VCaP (cell line): ENCODE data around the gene CRB2.

ENCODE experiments used
- H3K27ac ChIP-seq: fragments of 450-650 bp; 2 replicates; pipeline ENCODE4 v1.5.1; 2017
- CTCF ChIP-seq: fragments of 450-650 bp; conservative IDR thresholded peaks from 2 replicates; pipeline ENCODE4 v1.5.1; 2017; ENCODE audit warnings: mild to moderate bottlenecking, moderate library complexity

The CRB2 gene

DNA sequence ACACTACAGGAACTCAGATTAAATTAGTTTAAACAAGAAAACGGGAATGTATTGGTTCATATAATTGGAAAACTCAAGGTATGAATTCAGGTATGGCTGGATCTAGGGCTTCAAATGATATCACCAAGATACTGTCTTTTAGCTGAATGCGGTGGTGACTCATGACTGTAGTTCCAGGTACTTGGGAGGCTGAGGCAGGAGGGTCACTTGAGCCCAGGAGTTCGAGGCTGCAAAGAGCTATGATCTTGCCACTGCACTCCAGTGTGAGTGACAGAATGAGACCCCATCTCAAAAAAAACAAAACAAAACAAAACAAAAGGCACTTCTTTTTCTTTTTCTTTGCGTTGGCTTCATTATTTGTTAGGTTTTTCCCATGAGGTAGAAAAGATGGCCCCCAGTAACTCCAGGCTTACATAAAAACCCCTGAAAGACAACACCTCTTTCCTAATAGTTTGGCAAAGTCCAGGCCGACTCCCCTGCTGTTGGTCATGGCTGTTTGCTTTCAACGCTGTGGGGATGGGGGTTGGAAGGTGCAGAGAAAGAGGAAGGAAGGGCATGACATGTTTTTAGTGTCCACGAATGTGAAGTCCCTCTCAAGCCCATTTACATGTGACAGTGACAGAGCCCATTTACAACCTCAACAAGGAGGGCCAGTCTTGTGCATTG is 39.8 kb upstream of the CRB2 start:
- TF ChIP-seq CTCF: no peak
- no peak overlapping the region for H3K27ac ChIP-seq

- TF ChIP-seq CTCF: no peak
- peak overlapping the region; percentile 81 for H3K27ac ChIP-seq
Measured at GRCh38 chr9:123318202-123318601, 37.8 kb upstream of the CRB2 start.

GRCh38 chr9:123318961-123319421 is 37.0 kb upstream of the CRB2 start:
- TF ChIP-seq CTCF: no peak
- H3K27ac ChIP-seq: peak overlapping the region; percentile 81

DNA sequence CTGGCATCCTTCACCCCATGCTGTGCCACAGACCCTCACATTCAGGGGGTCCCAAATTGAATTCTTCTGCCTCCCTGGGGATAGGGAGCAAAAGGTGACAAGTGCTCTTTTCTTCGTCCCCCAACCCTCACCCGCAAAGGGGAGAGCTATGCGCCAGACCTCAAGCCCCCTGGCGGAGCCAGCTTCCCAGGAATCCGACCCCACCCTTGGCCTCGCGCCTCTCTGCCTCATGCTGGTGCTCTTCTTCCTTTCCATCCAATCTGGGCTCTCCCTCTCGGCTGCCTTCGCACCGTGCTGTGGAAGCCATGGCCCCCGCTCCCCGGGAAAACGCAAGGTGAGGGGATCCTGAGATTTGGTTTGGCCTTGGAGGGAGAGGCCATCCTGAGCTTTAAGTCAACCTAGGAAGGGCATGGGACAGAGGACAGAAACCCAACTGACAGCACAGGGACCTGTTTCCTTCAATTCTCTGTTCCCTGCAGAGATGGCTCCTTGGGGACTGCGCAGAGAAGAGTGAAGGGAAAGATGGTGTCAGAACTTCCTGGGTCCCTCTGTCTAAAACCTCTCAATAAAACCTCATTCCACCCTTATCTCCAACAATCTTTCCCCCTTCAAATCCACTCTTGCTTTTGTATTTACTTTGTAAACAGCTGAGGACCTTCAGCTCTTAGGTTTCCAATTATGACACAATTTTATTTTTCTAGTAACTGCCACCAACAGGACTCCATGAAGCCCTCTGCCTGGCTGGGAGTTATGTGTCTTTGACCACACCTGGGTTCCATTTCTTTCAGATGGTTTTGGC is 36.3 kb upstream of the CRB2 start:
- TF ChIP-seq CTCF: no peak
- peak overlapping the region; percentile 81 for H3K27ac ChIP-seq

- no peak for TF ChIP-seq CTCF
- H3K27ac ChIP-seq: peak overlapping the region; percentile 81
Measured at GRCh38 chr9:123320814-123321213, 35.2 kb upstream of the CRB2 start.

DNA sequence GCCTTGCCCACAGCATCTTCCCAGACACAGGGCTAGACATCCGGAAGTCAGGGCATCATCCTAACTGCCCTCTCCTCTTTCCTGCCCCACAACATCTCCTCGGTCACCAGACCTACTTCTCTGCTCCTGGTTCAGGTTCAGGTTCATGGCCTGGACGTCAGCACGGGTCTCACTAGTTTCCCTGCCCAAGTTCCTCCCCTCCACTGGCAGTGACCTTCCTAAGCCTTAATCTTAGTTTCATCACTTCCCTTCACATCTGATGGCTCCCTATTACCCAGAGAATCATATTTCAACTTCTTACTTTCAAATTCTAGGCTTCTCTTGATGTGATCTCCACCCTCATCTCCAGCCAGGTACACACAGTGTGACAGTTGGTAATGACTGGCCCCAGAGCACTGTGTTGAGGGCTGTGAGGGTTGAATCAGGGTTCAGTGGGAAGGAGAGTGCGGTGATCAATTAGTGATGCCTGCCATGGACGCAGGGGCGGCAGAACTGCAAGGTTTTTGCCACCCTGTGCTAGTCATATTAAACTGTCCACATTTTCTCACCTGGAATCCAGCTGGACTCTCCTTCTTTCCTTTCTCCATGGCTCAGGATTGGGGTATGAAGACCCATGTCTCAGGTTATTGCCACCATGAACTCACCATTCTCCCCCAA is 34.3 kb upstream of the CRB2 start:
- TF ChIP-seq CTCF: no peak
- no peak overlapping the region; the same call in 1 of the 2 replicates for H3K27ac ChIP-seq
